Endothelial cell of umbilical vein (primary cell): Measurements from ENCODE around the gene PAPPA. TPM values are rescaled to one million over a fixed set of nuclear protein-coding genes. Genes with fewer than 3 reads are reported as not detected.

Experiments
- BruUV-seq: library from RNA; stranded (reverse); fragments of 400-500 nt; replicated peaks from 2 replicates; lab custom pipeline; 2021; lab: Mats Ljungman, UMichigan
- CTCF ChIA-PET: fragments of 300-600, 350-600 bp; sonication (Branson Sonifier 250); formaldehyde crosslinking; loops from one replicate; lab custom pipeline; 2021; ENCODE audit warnings: antibody characterized with exemption, inconsistent platforms; lab: Charles Lee
- POLR2A ChIA-PET: fragments of 300-600, 350-600 bp; sonication (Branson Sonifier 250); formaldehyde crosslinking; loops from one replicate; lab custom pipeline; 2021; ENCODE audit warnings: antibody characterized with exemption, inconsistent platforms; lab: Charles Lee
- DNase-seq: peaks from one replicate; pipeline ENCODE4 v3.0.0-alpha.2; 2011; ENCODE audit warnings: low read depth, low spot score
- FAIRE-seq: peaks from 2 replicates; lab custom pipeline; 2011; peaks lifted over from hg19 to GRCh38; lab: Jason Lieb, UNC
- H2AFZ ChIP-seq: 2 replicates; pipeline ENCODE4 v1.6.0; 2012; ENCODE audit warnings: low read depth, low read length, control low read depth, inconsistent platforms
- H3K27ac ChIP-seq: 2 replicates; pipeline ENCODE4 v1.5.1; 2011; ENCODE audit warnings: low read depth, mild to moderate bottlenecking, control low read depth, low read length, moderate library complexity; ENCODE audit not compliant: insufficient read depth
- H3K27me3 ChIP-seq, 2 experiments: 2 replicates each; pipeline versions ENCODE4 v1.6.0 to v1.6.1; 2011; ENCODE audit warnings: low read length in 2 of 2, mixed read lengths in 1 of 2; ENCODE audit not compliant: control insufficient read depth in 2 of 2, insufficient read depth in 2 of 2
- H3K36me3 ChIP-seq, 2 experiments: 2 replicates in 1 of 2; 3 replicates in 1 of 2; pipeline ENCODE4 v1.5.1; 2011; ENCODE audit warnings: low read length in 2 of 2, mild to moderate bottlenecking in 1 of 2, moderate library complexity in 1 of 2; ENCODE audit not compliant: control insufficient read depth in 2 of 2, insufficient read depth in 2 of 2; ENCODE audit errors: extremely low read depth in 1 of 2
- H3K4me1 ChIP-seq: 3 replicates; pipeline ENCODE4 v1.5.1; 2011; ENCODE audit warnings: mild to moderate bottlenecking, low read length; ENCODE audit not compliant: control insufficient read depth, insufficient read depth; ENCODE audit errors: extremely low read depth
- H3K4me2 ChIP-seq: 2 replicates; pipeline ENCODE4 v1.6.1; 2011; ENCODE audit warnings: low read length, control low read depth, mixed read lengths; ENCODE audit not compliant: insufficient read depth
- H3K4me3 ChIP-seq, 3 experiments: fragments of 200-600 bp in 1 of 3; sonication (generic), shearing (Covaris generic) in 1 of 3; replicated peaks in 1 of 3; 2 replicates each; pipeline ENCODE4 v1.5.1; 2011 to 2016; ENCODE audit warnings: control low read depth in 3 of 3, low read length in 3 of 3, mild to moderate bottlenecking in 2 of 3, inconsistent platforms in 1 of 3, low read depth in 1 of 3, moderate library complexity in 1 of 3; ENCODE audit not compliant: insufficient read depth in 1 of 3
- H3K79me2 ChIP-seq: 2 replicates; pipeline ENCODE4 v1.6.0; 2012; ENCODE audit warnings: low read length, inconsistent platforms; ENCODE audit not compliant: control insufficient read depth, insufficient read depth
- H3K9ac ChIP-seq: replicated peaks from 2 replicates; pipeline ENCODE3; 2011; ENCODE audit warnings: low read length, control low read depth; ENCODE audit not compliant: insufficient read depth; ENCODE audit errors: extremely low read depth
- H3K9me1 ChIP-seq: replicated peaks from 3 replicates; pipeline ENCODE4 v1.6.0; 2011; ENCODE audit warnings: mild to moderate bottlenecking, low read length; ENCODE audit not compliant: control insufficient read depth, insufficient read depth; ENCODE audit errors: extremely low read depth
- H3K9me3 ChIP-seq: replicated peaks from 2 replicates; pipeline ENCODE4 v1.5.1; 2012; ENCODE audit warnings: low read length, inconsistent platforms; ENCODE audit not compliant: control insufficient read depth, insufficient read depth
- H4K20me1 ChIP-seq: replicated peaks from 2 replicates; pipeline ENCODE3; 2011; ENCODE audit warnings: mild to moderate bottlenecking, low read length; ENCODE audit not compliant: control insufficient read depth, insufficient read depth; ENCODE audit errors: extremely low read depth
- CTCF ChIP-seq, 2 donors: IDR thresholded peaks; 1 replicate in 1 of 2; 2 replicates in 1 of 2; pipeline ENCODE4 v1.5.1; 2011; ENCODE audit warnings: low read length in 2 of 2, mild to moderate bottlenecking in 2 of 2, moderate library complexity in 2 of 2, control low read depth in 1 of 2, inconsistent platforms in 1 of 2, low read depth in 1 of 2; ENCODE audit not compliant: insufficient read depth in 1 of 2; ENCODE audit errors: extremely low read depth in 1 of 2
- EZH2 ChIP-seq: IDR thresholded peaks from 2 replicates; pipeline ENCODE4 v1.6.1; 2012; ENCODE audit warnings: borderline replicate concordance, low read depth, mild to moderate bottlenecking, moderate library complexity, low read length, inconsistent platforms; ENCODE audit not compliant: severe bottlenecking
- FOS ChIP-seq: IDR thresholded peaks from 2 replicates; pipeline ENCODE4 v1.6.1; 2011; ENCODE audit warnings: mild to moderate bottlenecking, low read length, moderate library complexity, borderline replicate concordance; ENCODE audit not compliant: insufficient read depth
- GATA2 ChIP-seq: IDR thresholded peaks from 2 replicates; pipeline ENCODE4 v1.7.0; 2011; ENCODE audit warnings: low read depth, mild to moderate bottlenecking, moderate library complexity, mixed read lengths, low read length; ENCODE audit not compliant: insufficient read length, insufficient read depth
- JUN ChIP-seq: IDR thresholded peaks from 2 replicates; pipeline ENCODE4 v1.6.1; 2011; ENCODE audit warnings: borderline replicate concordance, low read depth; ENCODE audit not compliant: insufficient read length, insufficient read depth
- MYC ChIP-seq: IDR thresholded peaks from one replicate; pipeline ENCODE4 v1.6.1; 2011; ENCODE audit warnings: mild to moderate bottlenecking, low read depth, low read length
- POLR2A ChIP-seq: IDR thresholded peaks from 2 replicates; pipeline ENCODE4 v1.6.1; 2012; ENCODE audit warnings: low read depth, mild to moderate bottlenecking, control low read depth, low read length
- POLR2AphosphoS5 ChIP-seq: IDR thresholded peaks from 2 replicates; pipeline ENCODE4 v1.6.1; 2012; ENCODE audit warnings: low read depth, mild to moderate bottlenecking, control low read depth, low read length, moderate library complexity; ENCODE audit not compliant: insufficient read depth
- dilution Hi-C: fragments of 300-500 bp; cut with MboI; formaldehyde crosslinking; loops from one replicate; pipeline ENCODE4 v1.15.0; 2019; ENCODE audit warnings: low sequenced_read_pairs; ENCODE audit not compliant: extremely low pct_ligation_motif_present
- intact Hi-C: fragments of 100-400 bp; cut with micrococcal nuclease; formaldehyde crosslinking; loops from one replicate; pipeline ENCODE4 v1.10.0; 2022
- polyA plus RNA-seq, 4 experiments: library from polyadenylated mRNA; depleted of rRNA in 3 of 4; stranded (reverse) in 3 of 4; unstranded in 1 of 4; fragments of >200 nt; gene quantifications; 2 replicates each; pipeline versions ENCODE4 v1.2.1 to v1.2.3, GENCODE V29; 2011 to 2012; ENCODE audit warnings: missing spikeins in 1 of 4
- total RNA-seq: library from RNA; stranded (reverse); gene quantifications from 2 replicates; pipeline ENCODE4 v1.2.3, GENCODE V29; 2021
- TF ChIP-seq, protein P1 (sequence below): IDR thresholded peaks from 2 replicates; pipeline ENCODE4 v1.6.1; 2011; ENCODE audit not compliant: insufficient read depth, insufficient read length

The PAPPA gene
- total and polyA plus RNA-seq, 2 donors (not counting 3 experiments of a cell fraction or from before 2014, with no cell fraction given) = 0.13 to 0.41 TPM

DNA sequence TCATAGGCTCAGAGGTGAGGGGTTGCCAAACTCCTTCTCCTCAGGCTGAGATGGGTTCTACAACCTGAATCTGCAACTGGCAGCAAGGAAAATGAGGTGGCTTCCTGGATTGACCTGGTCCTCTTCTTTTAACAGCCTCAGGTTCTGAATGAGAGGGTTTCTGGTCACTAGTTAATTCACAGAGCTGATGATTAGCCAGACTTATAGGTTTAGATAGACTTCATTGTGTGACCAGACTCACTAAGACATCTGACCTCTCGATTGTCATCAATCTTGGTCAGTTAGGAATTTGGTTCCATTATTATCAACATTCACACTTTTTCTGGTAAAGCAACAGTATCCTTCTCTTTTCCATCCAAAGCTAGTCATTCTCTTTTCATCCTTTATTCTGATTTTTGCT lies 257.9 kb downstream of the PAPPA start:
- Histone ChIP-seq H4K20me1 (no peaks in the 10 kb centered on the region), H2AFZ (no peak overlapping the region), H3K4me2 (no peak overlapping the region), H3K9ac (no peak overlapping the region), H3K36me3 (no peaks in the 10 kb centered on the region), H3K27ac (no peak overlapping the region), H3K9me3 (no peaks in the 10 kb centered on the region), H3K4me1 (no peaks in the 10 kb centered on the region), H3K4me3 (no peak overlapping the region), H3K79me2 (no peaks in the 10 kb centered on the region), H3K9me1 (no peaks in the 10 kb centered on the region), H3K27me3 (no peaks in the 10 kb centered on the region)
- no TSS peak for BruUV-seq
- ChIA-PET CTCF (no interaction called here), POLR2A (no interaction called here)
- intact Hi-C loops = no loop called here
- TF ChIP-seq JUN (no peak), EZH2 (no peak), CTCF (IDR thresholded peaks at IDR 0.05; ENCODE audit: extremely low read depth in 1 of 2, insufficient read depth in 1 of 2, low read depth in 1 of 2, low read length in 2 of 2) (no peak), FOS (no peak), GATA2 (no peak), POLR2AphosphoS5 (no peak), POLR2A (no peak), MYC (no peak)
- TF ChIP-seq, protein P1, sequence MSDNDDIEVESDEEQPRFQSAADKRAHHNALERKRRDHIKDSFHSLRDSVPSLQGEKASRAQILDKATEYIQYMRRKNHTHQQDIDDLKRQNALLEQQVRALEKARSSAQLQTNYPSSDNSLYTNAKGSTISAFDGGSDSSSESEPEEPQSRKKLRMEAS = no peak
- dilution Hi-C loops = no loop called here
- FAIRE-seq = no peak
- no peak for DNase-seq
